IPS-18c (cell line): ENCODE results near the gene STX7.

Source experiments
- H3K4me3 ChIP-seq: 2 replicates; pipeline ENCODE4 v1.7.0; 2013; ENCODE audit warnings: low read depth, mild to moderate bottlenecking, low read length, moderate library complexity; ENCODE audit not compliant: insufficient read depth
- H3K9me3 ChIP-seq: one replicate; pipeline ENCODE4 v1.6.1; 2013; ENCODE audit warnings: mild to moderate bottlenecking, low read length, moderate library complexity; ENCODE audit not compliant: control insufficient read depth, insufficient read depth

Gene STX7

DNA sequence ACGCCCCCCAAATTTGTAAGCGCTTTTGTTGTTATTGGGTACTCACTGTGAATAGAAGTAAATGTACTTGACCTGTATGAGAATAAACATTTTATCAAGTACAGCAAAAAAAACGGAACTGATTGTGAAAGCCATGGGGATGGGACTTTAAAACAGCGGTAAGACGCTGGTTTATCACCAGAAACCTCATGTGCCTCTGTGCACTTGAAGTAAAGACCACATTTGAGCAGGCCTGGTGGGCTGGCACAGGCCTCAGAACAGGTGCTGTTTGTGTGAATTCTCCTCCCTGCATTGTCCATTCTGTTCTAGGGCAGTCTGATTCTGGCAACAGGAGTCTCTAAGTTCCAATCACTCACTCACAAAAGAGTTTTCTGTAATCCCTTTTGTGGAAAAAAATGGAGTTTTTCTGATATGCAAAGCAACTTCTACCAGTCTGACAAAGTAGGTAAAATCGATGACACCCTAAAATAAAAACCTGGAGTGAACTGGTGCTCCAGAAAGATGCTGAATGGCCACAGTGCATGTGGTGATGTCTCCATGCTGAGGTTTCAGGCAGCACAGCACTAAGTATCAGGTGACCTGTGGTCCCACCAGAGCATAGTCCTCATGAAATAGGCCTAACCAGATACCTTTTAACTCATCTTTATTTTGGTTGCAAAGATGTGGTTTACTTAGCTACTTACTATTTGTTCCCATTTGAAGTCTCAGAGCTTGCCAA lies 53.9 kb downstream of the STX7 start:
- H3K9me3 ChIP-seq, result no peaks in the 10 kb centered on the region

GRCh38 chr6:132456700-132457143 lies 56.2 kb downstream of the STX7 start:
- no peak overlapping the region for H3K4me3 ChIP-seq
- no peaks in the 10 kb centered on the region for H3K9me3 ChIP-seq

More for the DNA sequence above, 53.9 kb downstream of the STX7 start:
- H3K4me3 ChIP-seq, result no peak overlapping the region

DNA sequence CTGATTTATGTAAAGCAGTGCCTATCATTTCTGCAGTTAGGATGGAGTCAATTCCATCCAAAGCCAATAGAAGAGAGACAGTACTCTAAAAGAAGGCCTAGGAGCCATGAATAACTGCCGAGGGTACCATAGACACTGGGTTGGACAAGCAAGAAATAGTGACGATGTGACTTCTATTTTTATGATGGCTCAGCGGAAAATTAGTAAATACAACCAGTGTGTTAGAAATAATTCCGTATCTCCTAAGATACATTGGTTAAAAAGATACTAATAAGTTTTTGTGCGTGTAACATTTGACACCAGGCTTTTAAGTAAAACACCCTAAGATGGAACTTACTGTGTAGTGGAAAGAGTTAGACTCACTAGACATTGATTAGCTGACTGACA lies 66.1 kb downstream of the STX7 start:
- peaks cover 2% of the 10 kb centered on the region for H3K9me3 ChIP-seq
- H3K4me3 ChIP-seq, result no peak overlapping the region

DNA sequence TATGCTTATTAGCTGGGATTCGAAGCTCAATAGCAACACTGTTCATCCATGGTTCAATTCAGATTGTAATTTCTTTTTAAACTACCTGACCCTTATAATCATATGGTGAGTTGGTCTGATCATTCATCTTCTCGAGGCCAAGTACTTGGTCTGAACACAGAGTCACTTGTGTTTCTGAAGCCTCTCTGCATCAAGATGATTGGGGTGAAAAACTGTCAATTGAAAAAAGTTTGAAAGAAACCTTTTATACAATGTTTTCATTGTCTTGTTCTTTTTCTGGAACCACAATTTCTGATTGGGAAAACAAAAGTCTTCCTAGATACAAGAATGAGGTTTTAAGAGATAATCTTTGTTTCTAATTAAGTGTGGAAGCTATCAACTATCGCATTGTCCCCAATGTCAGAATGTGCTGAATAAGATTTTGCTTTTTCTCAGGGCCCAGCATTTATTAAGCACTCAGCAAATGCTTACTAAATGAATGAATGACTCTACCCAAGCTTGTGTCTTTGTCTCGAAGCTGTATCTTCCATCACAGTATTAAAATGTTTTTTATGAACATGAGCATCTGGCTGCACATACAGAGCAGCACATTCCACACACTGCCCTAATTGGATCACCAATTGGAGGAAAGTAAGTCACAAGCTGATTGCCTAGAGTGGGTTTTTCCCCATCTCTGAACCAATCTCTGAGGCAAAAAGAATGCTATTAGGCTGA lies 66.6 kb downstream of the STX7 start:
- H3K9me3 ChIP-seq, result peaks cover 2% of the 10 kb centered on the region
- H3K4me3 ChIP-seq, result no peak overlapping the region

- H3K4me3 ChIP-seq, result no peak overlapping the region
- H3K9me3 ChIP-seq, result peaks cover 2% of the 10 kb centered on the region
Observed at GRCh38 chr6:132445201-132445951, 67.5 kb downstream of the STX7 start.

DNA sequence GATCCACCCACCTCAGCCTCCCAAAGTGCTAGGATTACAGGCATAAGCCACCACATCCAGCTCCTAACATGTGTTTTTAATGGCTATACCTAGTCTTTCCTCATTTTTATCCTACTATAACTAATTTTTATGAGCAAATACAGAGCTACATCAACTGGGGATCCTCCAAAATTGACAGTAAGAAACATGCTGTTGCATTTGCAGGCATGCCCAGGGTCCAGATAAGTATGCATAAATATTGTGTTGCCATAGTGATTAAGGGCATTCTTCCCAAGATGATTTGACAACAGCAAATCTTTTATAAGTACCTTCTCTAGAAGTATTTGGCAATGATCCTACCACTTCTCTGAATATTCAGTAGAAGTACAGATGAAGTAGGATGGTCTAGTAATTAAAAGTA lies 69.7 kb downstream of the STX7 start:
- Histone ChIP-seq H3K4me3 (no peak overlapping the region), H3K9me3 (no peaks in the 10 kb centered on the region)

DNA sequence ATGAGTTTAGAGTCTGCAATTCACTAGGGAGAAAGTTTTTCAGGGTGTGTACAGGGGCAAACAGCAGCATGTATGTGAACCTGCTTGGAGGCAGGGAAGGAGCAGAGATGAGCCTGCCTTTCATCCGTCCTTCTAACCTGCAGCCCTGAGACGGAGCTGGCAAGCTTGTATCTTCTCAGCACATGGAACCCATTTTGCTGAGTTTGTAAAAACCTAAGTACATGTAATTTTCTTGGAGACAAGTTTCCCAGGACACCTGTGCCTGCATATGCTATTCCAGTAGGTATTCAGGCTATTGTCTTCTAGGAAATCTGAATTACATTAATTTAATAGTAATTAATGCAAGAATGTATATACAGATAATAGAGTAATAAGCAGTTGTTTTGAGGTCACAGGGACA lies 82.8 kb downstream of the STX7 start:
- no peaks in the 10 kb centered on the region for H3K9me3 ChIP-seq

DNA sequence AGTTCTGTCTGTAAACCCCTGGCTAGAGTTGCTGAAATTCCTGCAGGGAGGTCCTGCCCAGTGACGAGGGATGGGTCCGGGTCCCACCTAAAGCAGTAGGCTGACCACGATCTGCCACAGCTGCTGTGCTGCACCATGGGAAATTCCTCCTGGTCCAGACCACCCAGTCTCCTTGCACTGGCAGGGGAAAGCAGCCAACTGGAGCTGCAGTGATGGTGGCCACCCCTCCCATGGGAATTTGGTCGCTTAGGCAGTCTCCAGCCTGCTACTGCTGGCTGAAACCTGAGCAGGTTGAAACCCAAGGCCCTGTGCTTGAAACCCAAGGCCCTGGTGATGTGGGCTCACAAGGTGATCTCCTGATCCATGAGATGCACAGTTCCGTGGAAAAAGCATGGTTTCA lies 87.7 kb downstream of the STX7 start:
- H3K9me3 ChIP-seq, result no peaks in the 10 kb centered on the region
- H3K4me3 ChIP-seq, result no peak overlapping the region

More for the DNA sequence above, 82.8 kb downstream of the STX7 start:
- no peak overlapping the region for H3K4me3 ChIP-seq

- Histone ChIP-seq H3K9me3 (no peaks in the 10 kb centered on the region), H3K4me3 (no peak overlapping the region)
Observed at GRCh38 chr6:132423839-132424238, 89.1 kb downstream of the STX7 start.

DNA sequence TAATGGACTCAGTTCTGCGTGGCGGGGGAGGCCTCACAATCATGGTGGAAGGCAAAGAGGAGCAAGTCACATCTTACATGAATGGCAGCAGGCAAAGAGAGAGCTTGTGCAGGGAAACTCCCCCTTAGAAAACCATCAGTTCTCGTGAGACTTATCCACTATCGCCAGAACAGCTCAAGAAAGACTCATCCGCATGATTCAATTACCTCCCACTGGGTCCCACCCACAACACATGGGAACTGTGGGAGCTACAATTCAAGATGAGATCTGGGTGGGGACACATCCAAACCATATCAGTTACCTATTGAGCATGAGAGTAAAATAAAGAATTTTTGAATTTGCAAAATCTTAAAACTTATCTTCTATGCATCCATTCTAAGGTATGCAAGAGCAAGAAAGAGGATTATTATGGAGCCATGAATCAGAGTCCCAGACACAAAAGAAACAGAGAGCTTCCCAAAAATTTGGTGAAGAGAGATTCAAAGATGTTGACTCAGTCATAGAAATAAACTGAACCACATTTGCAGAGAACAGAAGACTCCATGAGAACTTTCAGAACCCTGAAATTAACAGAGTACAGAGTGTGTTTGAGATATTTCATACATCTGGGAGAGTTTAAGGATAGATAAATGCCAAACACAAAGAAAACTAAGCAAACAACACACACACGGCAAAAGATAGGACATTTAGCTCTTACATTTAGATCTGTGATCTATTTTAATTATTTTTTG lies 94.5 kb downstream of the STX7 start:
- H3K4me3 ChIP-seq, result no peak overlapping the region
- peaks cover 2% of the 10 kb centered on the region for H3K9me3 ChIP-seq

DNA sequence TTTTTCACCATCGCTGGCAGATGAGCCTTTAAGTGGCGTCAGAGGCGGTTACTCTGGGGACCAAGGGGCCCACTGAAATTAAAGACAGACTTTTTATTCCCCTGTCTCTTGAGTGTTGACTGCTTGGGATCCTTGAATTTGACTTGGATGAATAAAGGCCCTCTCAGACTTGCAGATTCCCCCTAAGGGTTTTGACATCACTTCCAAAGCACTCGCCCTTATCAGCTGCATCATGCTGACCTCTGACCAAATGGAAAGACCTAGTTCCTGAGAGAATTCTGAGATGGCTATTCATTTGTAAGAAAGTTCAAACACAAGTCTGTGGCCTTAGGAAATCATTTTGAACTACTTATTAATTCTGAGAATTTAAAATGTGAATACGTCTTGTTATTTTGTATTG lies 98.2 kb downstream of the STX7 start:
- no peak overlapping the region for H3K4me3 ChIP-seq
- peaks cover 2% of the 10 kb centered on the region for H3K9me3 ChIP-seq

- H3K4me3 ChIP-seq, result no peak overlapping the region
Observed at GRCh38 chr6:132414322-132414721, 98.6 kb downstream of the STX7 start.

DNA sequence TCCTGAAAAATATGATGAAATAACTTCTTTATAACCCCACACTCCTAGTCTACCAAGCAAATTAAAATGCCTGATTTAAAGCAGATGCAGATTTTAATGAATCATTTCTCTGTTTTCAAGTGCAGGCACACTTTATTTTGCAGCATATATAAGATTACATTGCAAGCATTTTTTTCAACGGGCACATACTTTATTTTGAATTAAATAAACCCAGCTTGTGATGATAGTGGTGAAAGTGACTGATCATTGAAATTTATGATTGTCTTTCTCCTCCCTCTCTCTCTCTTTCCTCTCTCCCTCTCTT lies 99.5 kb downstream of the STX7 start:
- peaks cover 2% of the 10 kb centered on the region for H3K9me3 ChIP-seq
- H3K4me3 ChIP-seq, result no peak overlapping the region

More at GRCh38 chr6:132414322-132414721, 98.6 kb downstream of the STX7 start:
- H3K9me3 ChIP-seq, result peaks cover 2% of the 10 kb centered on the region

GRCh38 chr6:132412656-132413498 lies 100.0 kb downstream of the STX7 start:
- Histone ChIP-seq H3K9me3 (no peaks in the 10 kb centered on the region), H3K4me3 (no peak overlapping the region)

DNA sequence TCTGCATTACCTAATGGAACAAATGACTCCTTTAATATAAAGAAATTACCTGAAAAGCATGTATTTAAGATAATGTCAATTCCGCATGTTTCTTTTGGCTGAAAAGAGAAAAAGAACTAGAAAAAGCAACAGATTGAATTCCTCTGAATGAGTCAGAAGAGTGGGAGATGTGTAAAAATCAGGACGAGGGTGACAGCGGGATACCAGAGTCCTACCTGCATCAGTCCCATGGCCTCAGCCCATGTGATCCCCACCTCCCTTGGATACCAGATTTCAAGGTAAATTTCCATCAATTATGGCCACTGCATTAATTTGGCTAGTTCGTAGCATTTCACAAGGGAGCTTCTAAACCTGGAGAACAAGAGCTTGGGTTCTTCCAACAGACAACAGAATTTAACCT lies 101.6 kb downstream of the STX7 start:
- Histone ChIP-seq H3K9me3 (no peaks in the 10 kb centered on the region), H3K4me3 (no peak overlapping the region)

- Histone ChIP-seq H3K4me3 (no peak overlapping the region), H3K9me3 (no peaks in the 10 kb centered on the region)
Observed at GRCh38 chr6:132410830-132411229, 102.1 kb downstream of the STX7 start.
